TTC549 (cell line): Measurements from ENCODE around the gene ADPRHL1.

ENCODE experiments used
- FAIRE-seq: peaks from 2 replicates; lab custom pipeline; 2012; peaks lifted over from hg19 to GRCh38; lab: Jason Lieb, UNC

Gene ADPRHL1

DNA sequence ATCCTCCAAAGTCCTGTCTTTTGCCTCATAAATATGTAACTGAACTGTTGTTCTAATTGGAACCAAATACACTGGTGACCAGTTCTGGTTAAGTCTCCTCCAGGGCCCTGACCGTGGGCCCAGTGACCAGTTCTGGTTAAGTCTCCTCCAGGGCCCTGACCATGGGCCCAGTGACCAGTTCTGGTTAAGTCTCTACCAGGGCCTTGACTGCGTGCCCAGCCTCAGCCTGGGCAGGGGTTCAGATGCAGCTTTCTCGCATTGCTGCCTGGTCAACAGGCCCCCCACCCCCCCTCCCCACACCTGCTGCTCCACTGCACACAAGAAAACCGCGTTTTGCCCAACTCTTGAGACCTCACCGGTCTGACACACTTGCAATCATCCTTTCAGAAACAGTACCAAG, 85.5 kb downstream of the ADPRHL1 start:
- no peak for FAIRE-seq

DNA sequence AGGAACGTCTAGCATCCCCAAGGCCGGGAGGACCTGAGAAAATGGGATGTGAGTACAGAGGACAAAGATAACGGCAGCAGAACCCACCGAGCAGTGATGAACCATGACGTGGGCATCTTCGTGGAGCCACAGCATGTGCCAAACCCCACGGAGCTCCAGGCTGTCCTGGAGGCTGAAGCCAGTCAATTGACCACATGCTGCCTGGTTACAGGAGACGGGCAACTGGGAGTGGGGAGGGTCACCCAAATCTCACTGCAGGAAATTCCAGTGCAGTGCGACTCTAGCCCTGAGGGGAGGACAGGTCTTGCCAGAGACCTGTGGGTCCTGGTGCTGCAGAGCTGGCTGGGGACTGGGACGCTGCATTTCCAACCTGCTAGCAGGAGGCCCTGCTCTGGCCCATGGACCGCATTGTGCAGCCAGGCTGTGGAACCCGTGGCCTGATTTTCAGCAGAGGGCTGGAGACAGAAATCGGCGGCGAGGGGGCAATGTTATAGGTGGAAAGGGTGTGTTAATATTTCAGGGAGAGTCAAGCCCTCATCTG, 86.2 kb downstream of the ADPRHL1 start:
- FAIRE-seq: no peak

DNA sequence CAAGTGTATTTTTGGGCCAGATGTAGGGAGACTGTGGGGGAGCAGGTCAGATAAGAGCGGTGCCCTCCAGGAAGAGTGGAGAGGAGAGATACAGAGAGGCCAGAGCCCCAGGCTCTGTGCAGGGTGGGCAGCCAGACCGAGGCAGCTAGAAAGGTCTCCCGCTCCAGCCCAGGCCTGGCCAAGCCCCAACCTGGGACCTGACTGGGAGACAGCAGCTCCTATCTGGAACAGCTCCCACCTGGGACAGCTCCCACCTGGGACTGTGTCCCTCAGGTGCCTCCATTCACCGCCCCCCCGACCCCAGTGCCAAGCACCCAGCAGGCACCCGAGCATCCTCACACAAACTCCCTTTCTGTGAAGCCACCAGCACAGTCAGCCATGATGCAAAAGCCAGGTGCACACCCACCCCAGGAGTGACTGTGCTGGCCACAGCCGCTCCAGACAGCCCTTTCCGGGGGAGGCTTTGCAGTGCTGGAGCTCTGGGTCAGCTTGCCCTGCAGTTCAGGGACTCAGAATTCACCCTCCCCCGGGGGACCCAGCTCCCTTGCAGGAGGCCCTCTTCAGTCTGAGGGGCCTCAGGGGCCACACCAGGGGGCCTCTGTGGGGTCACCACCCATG, 87.2 kb downstream of the ADPRHL1 start:
- no peak for FAIRE-seq

DNA sequence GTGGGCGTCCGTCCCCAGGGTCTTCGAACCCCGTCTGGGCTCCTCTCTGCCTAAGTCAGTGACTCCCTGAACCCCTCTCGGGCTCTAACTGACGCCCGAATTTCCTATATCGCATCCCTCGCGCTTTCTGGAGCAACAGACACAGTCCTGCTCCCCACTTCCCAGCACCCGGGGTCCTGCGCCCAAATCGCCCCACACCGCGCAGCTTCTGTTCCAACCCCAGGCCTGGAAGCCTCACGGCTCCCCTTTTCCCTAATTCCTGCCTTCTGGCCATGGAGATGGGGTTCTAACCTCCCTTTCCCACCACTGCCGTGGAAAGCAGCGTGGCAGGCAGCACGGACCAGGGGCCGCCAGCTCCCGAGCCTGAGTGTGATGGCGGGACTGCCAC, 87.7 kb downstream of the ADPRHL1 start:
- FAIRE-seq: no peak

DNA sequence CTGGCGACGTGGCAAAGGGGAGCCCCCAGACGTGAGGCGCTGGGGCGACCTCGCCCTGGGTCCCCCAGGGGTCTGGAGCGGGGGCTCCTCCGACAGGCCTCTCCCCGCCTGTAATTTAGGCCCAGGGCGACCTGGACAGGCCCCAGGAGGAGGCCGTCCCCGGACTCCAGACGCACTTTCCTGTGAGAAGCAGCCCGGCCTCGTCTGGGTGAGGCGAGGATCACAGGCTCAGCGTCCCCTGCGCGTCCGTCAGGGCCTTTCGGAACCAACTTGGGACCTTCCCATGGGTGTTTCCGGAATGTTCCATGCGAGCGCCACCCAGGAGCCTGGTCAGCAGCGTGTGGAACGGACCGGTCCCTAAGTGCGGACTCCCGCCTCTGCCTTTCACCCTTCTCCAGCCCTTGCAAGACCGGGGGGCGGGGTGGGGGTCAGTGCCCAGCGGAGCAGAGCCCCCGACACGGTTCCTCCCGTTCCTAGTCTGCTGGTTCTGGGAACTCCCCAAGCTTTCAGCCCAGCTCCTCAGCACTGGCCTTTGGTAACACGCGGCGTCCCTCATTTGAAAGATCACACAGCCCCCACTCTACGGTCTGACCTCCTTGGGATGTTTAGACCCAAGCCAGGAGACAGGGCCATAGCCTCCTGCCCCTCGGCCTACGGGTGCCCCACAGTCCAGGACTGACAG, 88.2 kb downstream of the ADPRHL1 start:
- no peak for FAIRE-seq

DNA sequence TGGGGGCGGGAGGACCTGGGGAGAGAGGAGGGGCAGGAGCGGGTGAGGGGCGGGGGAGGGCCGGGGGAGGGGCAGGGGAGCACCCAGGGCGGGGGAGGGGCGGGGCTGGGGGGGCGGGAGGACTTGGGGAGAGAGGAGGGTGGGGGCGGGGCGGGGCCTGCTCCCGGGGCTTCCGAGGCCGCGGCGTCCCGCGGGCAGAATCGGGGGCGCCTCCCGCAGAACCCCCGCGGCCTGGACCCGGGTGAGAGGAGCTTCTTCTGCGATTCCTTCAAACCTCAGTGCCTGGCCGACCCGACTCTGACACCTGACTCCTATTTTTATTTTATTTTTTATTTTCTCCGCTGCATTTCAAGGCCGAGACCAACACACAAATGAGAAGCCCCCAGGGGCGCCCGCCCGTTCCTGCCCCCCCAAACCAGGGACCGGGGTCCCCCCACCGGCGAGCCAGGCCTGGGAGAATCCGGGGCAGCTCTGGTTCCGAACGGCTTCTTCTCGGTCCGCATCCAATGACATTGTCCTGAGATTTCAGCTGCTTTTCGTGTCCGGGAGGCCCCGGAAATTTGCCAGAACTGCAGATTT, 88.9 kb downstream of the ADPRHL1 start:
- FAIRE-seq: no peak

DNA sequence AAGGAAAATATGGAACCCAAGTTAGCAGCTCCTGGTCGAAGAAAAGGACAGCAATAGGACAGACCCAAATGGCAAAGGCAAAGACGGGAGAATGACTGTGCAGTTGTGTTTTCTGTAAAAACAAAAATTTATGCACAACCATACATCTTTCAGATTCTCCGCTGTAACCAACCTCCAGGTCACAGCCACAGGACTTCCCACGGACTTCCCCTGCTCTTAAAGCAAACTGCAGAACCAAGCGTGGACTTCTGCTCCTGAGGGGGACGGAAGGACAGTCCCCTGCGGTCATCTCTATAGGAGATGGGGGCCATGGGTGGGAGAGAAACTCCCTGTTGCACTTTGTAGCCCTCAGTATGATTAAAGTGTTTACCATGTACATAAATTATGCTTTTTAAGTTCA, 91.9 kb downstream of the ADPRHL1 start:
- FAIRE-seq: no peak

DNA sequence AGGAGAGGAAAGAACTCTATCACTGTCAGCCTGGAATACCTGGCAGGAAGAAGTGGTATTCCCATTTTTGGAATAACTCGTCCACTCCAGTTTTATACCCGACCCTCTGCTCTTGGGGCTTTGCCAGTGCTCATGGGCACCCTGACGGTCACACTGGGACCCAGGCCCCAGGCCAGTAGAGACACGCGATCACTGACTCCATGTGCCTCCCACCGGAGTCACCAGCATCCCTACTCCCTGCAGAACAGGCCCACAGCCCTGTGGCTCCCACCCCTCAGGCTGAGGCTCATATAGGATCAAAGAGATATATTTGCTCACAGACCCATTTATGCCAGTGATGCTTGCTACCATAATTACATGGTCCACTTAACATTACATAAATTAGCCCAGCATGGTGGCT, 92.8 kb downstream of the ADPRHL1 start:
- FAIRE-seq: no peak

DNA sequence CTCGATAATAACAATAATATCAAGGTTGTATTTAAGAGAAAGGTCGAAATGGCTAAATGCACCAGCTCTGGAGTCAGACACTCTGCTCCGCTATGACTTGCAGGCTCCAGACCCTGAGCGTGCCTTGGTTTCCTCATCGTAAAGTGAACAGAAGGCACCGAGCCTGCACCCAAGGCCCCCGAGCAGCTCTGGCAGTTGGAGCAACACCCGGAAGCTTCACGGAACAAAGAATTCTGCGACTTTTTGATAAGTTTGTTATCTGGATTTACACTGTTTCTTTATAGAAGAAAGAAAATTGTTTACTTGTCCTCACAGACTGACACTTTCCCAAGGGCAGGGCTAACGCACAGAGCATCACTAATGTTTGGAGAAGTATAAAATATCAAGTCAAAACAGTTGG, 93.7 kb downstream of the ADPRHL1 start:
- FAIRE-seq: no peak

DNA sequence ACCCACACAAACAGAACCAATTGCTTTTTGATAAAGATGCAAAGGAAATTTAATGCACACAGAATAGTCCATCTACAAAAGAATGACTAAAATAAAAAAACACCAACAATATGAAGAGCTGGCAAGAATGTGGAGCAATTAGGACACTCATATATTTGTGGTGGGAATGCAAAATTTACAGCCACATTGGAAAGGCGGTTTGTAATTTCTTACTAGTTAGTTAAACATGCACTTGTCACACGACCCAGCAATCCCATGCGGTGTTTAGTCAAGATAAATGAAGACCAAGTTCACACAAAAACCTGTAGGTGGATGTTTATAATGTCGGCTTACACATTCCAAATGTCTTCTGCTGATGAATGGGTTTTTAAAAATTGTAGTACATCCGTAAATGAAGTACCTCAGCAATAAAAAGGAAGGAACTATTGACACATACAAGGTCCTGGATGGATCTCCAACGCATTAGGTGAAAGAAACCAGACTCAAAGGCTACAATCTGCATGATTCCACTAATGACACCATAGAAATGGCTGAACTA, 94.6 kb downstream of the ADPRHL1 start:
- FAIRE-seq: no peak

DNA sequence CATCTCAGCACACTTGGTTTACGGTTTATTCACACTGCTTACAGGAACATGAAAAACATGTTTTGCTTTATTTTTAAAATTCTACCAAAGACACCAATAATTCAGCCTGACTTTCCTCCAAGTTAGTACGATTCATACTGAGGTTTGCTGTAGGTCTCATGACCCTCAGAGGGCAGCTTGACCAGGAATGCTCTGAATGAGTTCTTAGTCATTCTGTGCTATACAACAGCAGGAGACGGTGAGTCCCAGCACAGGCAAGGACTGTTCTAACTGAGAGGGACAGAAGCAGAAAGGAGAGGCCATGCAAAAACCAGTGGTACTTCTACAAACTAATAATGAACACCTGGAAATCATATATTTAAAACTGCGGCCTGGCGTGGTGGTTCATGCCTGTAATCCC, 95.8 kb downstream of the ADPRHL1 start:
- FAIRE-seq: no peak

DNA sequence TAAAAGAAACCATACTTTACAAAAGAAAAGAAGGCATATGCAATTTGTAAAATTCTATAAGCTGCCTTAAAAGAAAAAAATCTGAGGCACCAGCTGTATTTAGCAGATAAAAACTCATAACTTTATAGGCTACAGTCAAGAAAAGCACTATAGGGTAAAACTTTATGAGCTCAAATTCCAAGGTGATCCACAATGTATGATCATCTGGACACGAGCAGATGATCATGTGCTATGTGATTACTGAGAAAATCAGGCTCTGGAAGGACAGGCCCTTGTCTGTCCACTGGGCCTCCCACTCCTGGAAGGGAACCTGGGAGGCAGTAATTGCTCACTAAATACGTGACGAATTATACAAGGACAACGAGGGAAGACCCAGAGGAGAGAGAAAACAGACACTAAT, 96.7 kb downstream of the ADPRHL1 start:
- no peak for FAIRE-seq

DNA sequence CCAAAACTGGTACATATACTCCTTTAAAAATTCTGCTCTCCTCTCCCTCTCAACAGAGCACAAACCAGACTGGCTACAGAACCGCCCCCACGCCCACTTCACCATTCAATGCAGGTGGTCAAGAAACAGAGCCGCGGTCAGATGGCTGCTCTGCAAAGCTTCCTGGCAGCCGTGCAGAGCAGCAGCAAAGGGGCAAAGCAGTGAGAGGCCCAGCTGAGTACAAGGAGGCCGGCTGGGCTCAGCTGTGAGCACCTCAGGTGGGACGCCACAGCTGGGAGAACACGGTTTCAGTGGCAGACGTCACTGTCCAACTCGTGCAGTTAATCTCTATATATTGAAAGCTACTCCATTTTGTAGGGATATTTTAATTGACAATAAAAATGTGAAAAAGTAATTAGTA, 97.7 kb downstream of the ADPRHL1 start:
- FAIRE-seq: no peak

DNA sequence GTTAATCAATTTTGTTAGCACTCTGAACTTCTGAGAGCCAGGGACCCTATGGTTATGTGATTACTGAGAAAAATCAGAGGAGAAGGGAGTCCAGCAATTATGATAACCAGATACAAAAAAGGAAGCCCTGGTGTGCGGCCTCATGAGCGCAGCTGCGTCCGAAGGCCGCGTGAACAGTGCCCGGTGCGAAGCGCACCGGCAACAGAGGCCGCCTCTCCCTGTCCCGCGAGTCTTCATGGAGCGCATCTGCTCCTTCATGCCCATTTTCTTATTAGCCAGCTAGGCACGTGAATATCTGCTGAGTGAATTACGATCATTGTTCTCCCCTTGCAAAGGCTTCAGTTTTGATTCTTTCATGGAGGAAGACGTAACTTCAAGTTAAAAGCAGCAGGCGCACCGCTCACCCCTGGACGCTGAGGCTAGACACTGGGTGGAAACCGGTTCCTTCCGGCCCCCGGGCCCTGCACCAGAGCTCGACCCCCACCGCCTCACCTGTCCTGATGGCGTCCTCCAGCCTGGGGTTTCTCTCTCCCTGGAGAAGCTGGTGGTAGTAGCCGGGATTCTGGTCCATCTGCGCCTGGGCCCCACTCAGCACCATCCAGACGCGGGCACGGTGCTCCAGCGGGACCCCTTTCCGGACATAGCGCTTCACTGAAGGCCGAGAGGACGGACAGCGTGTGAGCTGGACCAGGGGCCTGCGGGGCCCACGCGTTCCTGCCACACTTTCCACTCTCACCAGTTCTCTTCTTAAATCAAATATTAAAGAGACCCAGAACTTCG, 98.3 kb downstream of the ADPRHL1 start:
- FAIRE-seq: no peak

DNA sequence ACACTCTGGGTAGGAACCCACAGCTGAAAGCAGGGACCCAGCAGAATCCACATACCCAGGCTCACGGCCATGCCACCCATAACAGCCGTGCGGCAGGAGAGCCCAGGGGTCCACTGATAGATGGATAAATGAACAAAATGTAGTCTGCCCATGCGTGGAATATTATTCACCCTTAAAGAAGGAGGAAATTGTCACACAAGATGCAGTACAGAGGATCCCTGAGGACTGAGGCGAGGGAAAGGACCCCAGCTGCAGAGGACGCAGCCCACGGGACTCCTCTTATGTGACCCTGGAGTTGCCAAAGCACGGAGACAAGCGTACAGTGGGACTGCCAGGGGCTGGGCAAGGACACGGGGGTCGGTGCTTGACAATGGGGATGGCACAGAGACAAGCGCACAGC, 100.0 kb downstream of the ADPRHL1 start:
- FAIRE-seq: no peak

DNA sequence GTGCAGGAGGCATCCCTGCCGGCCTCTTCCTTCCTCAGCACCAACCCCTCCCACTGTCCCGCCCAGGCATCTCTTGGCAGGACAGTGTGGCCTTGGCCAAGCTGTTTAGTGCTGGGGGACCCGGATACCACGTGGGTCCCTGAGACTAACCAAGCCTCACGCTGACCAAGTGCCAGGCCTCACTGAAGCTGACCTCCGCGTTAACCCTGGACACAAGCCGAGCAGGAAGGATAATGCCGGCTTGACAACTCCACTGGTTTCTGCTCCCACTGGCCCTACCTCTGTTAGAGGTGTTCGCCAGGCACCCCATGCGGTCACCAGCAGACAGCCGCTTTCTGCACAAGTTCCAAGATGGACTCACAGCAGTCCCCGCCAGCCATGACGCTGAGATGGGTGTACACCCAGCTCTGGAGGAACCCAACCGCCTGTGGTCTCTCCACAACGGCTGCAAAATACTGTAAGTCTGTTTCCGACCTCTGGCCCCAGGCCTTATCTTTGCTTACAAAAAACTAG, 101.7 kb downstream of the ADPRHL1 start:
- FAIRE-seq: no peak

DNA sequence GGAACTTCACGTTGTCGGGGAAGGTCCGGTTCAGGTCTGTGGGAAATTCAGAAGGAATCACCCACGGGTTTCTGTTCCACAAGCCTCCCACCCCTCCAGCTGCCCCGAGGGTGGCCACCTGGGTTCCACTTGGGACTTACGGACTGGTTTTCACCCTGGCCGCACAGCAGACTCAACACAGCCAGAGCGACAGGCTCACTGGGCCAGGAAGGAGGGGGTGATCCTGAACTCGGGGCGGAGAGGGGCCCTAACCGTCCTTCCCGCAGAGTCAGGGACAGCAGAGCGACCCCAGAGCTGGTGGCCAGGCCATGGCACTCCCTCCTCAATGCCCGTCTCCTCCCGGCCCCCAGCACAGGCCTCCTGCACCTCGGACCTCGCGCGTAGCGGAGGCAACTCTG, 102.4 kb downstream of the ADPRHL1 start:
- FAIRE-seq: no peak

DNA sequence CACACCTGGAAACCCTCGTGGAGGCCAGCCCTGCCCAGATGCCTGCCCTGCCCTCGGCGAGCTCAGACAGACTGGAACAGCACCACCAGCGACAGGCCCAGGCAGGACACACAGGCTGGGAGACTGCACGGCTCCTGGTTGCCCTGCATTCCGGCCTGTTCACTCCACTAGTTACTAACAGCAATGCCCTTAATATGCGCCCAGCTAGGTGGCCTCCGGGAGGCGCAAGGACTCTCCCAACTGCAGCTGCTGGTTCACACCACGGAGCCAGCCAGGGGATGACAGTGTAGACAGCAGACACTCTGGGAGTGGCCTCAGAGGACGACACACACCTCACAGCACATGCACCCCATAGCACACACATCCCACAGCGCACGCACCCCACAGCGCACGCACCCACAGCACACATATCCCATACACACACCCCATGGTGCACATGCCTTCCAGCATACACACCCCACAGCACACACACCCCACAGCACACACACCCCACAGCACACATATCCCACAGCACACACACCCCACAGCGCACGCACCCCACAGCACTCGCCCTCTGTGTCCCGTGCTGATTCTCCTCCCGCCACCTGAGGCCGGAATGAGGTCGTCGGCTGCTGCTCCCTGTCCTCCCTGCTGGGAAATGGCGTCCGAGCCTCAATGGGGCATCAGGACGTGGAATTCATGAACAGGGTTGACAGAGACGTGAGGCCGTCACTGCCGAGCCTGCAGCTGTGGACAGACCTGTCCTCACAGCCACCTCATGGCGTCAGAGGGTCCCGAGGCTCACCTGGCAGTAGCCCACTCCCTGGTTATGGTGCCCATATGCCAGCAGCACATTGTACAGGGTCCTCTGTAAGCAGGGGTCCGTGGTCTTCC, 103.0 kb downstream of the ADPRHL1 start:
- no peak for FAIRE-seq
